Measurements from ENCODE around the gene PITPNM1.

Gene PITPNM1

DNA sequence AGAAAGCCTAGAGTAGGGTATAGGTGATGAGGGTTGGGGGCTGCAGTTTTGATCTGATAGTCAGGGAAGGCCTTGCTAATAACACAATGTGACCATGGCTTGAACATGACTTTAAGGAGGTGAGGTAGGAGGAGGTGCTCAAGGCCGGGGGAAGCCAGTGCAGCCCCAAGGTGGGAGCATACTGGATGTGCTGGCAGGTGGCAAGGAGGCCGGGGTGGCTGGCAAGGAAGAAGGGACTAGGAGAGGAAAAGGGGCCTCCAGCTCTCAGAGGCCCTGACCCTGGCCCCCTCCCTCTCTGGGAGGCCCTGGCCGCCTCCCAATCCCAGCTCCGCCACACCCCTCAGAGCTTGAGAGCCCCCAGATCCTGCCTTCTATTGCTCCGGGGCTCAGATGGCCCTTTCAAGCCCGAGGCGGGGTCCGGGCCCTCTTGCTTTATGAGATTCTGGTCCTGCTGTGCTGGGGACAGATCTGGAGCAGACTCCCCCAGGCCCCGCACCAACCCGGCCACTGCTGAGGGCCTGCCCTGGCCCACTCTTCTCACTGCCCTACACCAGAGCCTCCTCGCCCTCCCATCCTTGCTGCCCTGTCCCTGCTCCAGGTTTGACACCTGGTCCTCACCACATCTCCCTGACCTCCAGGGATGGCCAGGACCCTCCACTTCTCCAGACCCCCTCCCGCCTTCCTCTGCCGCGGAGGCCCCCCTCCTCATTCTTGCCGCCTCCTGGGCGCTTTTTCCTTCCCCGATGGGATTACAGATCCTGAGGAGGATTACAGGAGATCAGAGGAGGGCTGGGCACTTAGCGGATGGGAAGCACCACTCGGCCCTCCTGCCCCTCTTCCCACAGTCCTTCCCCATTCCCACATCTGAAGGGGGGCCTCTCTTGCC, 1.8 kb downstream of the PITPNM1 start:
- Histone ChIP-seq H4K8ac (ENCODE audit: low read length) (no peak overlapping the region), H3K9ac (ENCODE audit: low read length) (peak overlapping the region; percentile 83), H3K23ac (ENCODE audit: low read length in 2 of 2) (no peak overlapping the region), H2AK5ac (ENCODE audit: low read length, severe bottlenecking) (no peak overlapping the region), H2BK5ac (ENCODE audit: low read depth, low read length, poor library complexity, severe bottlenecking) (no peak overlapping the region), H3K4me2 (ENCODE audit: low read length, poor library complexity, severe bottlenecking) (peak overlapping the region; percentile 82), H2BK120ac (ENCODE audit: low read depth, low read length) (no peak overlapping the region), H2BK15ac (ENCODE audit: low read depth, poor library complexity, severe bottlenecking) (no peak overlapping the region), H3K4me1 (ENCODE audit: control insufficient read depth, insufficient read depth, low read depth, low read length) (peaks cover 45% of the 10 kb centered on the region), H3K14ac (ENCODE audit: low read length in 2 of 2) (peak overlapping the region in 1 of 2 experiments; percentile 80), H2BK12ac (ENCODE audit: low read length in 2 of 2) (no peak overlapping the region), H4K91ac (ENCODE audit: low read length) (no peak overlapping the region), H2AFZ (ENCODE audit: low read depth, low read length) (no peak overlapping the region), H3K4me3 (ENCODE audit: insufficient read depth in 1 of 2, low read depth in 1 of 2, low read length in 2 of 2) (peak overlapping the region; percentile 67 to 91), H3K27ac (ENCODE audit: low read length, poor library complexity, severe bottlenecking) (no peak overlapping the region), H3K27me3 (ENCODE audit: control insufficient read depth in 1 of 2, insufficient read depth in 1 of 2, low read length in 2 of 2) (no peaks in the 10 kb centered on the region), H3K4ac (ENCODE audit: low read depth in 1 of 2, low read length in 2 of 2) (no peak overlapping the region), H3K9me3 (ENCODE audit: control insufficient read depth, low read length) (no peaks in the 10 kb centered on the region), H3K79me1 (replicated peaks; ENCODE audit: low read length, poor library complexity, severe bottlenecking) (peaks cover 24% of the 10 kb centered on the region), H3K18ac (ENCODE audit: low read depth in 1 of 2, low read length in 2 of 2) (no peak overlapping the region), H3K36me3 (ENCODE audit: control insufficient read depth in 1 of 2, insufficient read depth in 2 of 2, low read depth in 1 of 2, low read length in 2 of 2) (peaks cover 6 to 60% of the 10 kb centered on the region in 2 experiments)
- WGBS = 85% methylated on average over 14 of the region's 19 CpGs
- no peak for DNase-seq

- Histone ChIP-seq H3K23ac (ENCODE audit: low read length in 2 of 2) (no peak overlapping the region), H2AK5ac (ENCODE audit: low read length, severe bottlenecking) (no peak overlapping the region), H3K27me3 (ENCODE audit: control insufficient read depth in 1 of 2, insufficient read depth in 1 of 2, low read length in 2 of 2) (no peaks in the 10 kb centered on the region), H3K79me1 (replicated peaks; ENCODE audit: low read length, poor library complexity, severe bottlenecking) (peaks cover 33% of the 10 kb centered on the region), H2BK120ac (ENCODE audit: low read depth, low read length) (no peak overlapping the region), H3K4ac (ENCODE audit: low read depth in 1 of 2, low read length in 2 of 2) (no peak overlapping the region), H3K9me3 (ENCODE audit: control insufficient read depth, low read length) (no peaks in the 10 kb centered on the region), H2BK15ac (ENCODE audit: low read depth, poor library complexity, severe bottlenecking) (no peak overlapping the region), H3K14ac (ENCODE audit: low read length in 2 of 2) (no peak overlapping the region), H3K4me2 (ENCODE audit: low read length, poor library complexity, severe bottlenecking) (no peak overlapping the region), H3K27ac (ENCODE audit: low read length, poor library complexity, severe bottlenecking) (no peak overlapping the region), H3K4me3 (ENCODE audit: insufficient read depth in 1 of 2, low read depth in 1 of 2, low read length in 2 of 2) (no peak overlapping the region), H2BK5ac (ENCODE audit: low read depth, low read length, poor library complexity, severe bottlenecking) (no peak overlapping the region), H4K91ac (ENCODE audit: low read length) (no peak overlapping the region), H3K4me1 (ENCODE audit: control insufficient read depth, insufficient read depth, low read depth, low read length) (peaks cover 49% of the 10 kb centered on the region), H4K8ac (ENCODE audit: low read length) (no peak overlapping the region), H3K9ac (ENCODE audit: low read length) (no peak overlapping the region), H2BK12ac (ENCODE audit: low read length in 2 of 2) (no peak overlapping the region), H2AFZ (ENCODE audit: low read depth, low read length) (no peak overlapping the region), H3K18ac (ENCODE audit: low read depth in 1 of 2, low read length in 2 of 2) (no peak overlapping the region), H3K36me3 (ENCODE audit: control insufficient read depth in 1 of 2, insufficient read depth in 2 of 2, low read depth in 1 of 2, low read length in 2 of 2) (peaks cover 6 to 69% of the 10 kb centered on the region in 2 experiments)
- 96% methylated on average over 18 of the region's 18 CpGs for WGBS
- no peak for DNase-seq
Measured at GRCh38 chr11:67502328-67502979, 2.7 kb downstream of the PITPNM1 start.

GRCh38 chr11:67501854-67502253, 3.3 kb downstream of the PITPNM1 start:
- no peak overlapping the region for H3K4ac ChIP-seq (ENCODE audit: low read depth in 1 of 2, low read length in 2 of 2)
- peaks cover 38% of the 10 kb centered on the region for H3K79me1 ChIP-seq (replicated peaks; ENCODE audit: low read length, poor library complexity, severe bottlenecking)
- H3K18ac ChIP-seq (ENCODE audit: low read depth in 1 of 2, low read length in 2 of 2) = no peak overlapping the region
- H2BK15ac ChIP-seq (ENCODE audit: low read depth, poor library complexity, severe bottlenecking) = no peak overlapping the region
- no peak overlapping the region for H3K27ac ChIP-seq (ENCODE audit: low read length, poor library complexity, severe bottlenecking)
- DNase-seq = no peak
- H3K4me2 ChIP-seq (ENCODE audit: low read length, poor library complexity, severe bottlenecking) = no peak overlapping the region
- H3K4me3 ChIP-seq (ENCODE audit: insufficient read depth in 1 of 2, low read depth in 1 of 2, low read length in 2 of 2) = no peak overlapping the region
- no peaks in the 10 kb centered on the region for H3K27me3 ChIP-seq (ENCODE audit: control insufficient read depth in 1 of 2, insufficient read depth in 1 of 2, low read length in 2 of 2)
- H2BK120ac ChIP-seq (ENCODE audit: low read depth, low read length) = no peak overlapping the region
- H2BK12ac ChIP-seq (ENCODE audit: low read length in 2 of 2) = no peak overlapping the region
- H4K8ac ChIP-seq (ENCODE audit: low read length) = no peak overlapping the region
- H4K91ac ChIP-seq (ENCODE audit: low read length) = no peak overlapping the region
- no peak overlapping the region for H3K9ac ChIP-seq (ENCODE audit: low read length)
- WGBS = 96% methylated on average over 18 of the region's 18 CpGs
- no peak overlapping the region for H3K23ac ChIP-seq (ENCODE audit: low read length in 2 of 2)
- no peak overlapping the region for H2AFZ ChIP-seq (ENCODE audit: low read depth, low read length)
- peaks cover 6 to 71% of the 10 kb centered on the region in 2 experiments for H3K36me3 ChIP-seq (ENCODE audit: control insufficient read depth in 1 of 2, insufficient read depth in 2 of 2, low read depth in 1 of 2, low read length in 2 of 2)
- H2BK5ac ChIP-seq (ENCODE audit: low read depth, low read length, poor library complexity, severe bottlenecking) = no peak overlapping the region
- peaks cover 47% of the 10 kb centered on the region for H3K4me1 ChIP-seq (ENCODE audit: control insufficient read depth, insufficient read depth, low read depth, low read length)
- no peak overlapping the region for H2AK5ac ChIP-seq (ENCODE audit: low read length, severe bottlenecking)
- no peak overlapping the region for H3K14ac ChIP-seq (ENCODE audit: low read length in 2 of 2)
- no peaks in the 10 kb centered on the region for H3K9me3 ChIP-seq (ENCODE audit: control insufficient read depth, low read length)

Data from mesenchymal stem cell (in vitro differentiated cells and primary cell).